ENCODE results near the gene PPP2R1A.

DNA sequence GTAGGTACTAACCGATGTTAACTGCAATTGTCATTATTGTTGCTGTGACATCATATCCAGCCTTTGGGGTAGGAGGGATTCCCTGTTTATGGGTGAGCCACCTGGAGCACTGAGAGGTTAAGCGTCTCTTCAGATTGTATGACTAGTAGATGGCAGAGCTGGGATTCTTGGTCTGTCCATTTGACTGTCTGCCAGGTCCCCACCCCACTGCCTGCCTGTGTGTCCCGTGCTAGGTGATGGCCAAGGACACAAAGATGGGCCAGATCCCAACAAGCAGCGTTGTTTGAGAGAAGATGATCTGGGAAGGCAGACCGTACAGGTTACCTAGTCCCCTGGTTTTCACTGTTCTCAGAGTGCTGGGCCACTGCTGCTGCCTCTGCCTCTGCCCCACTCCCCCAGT lies 16.6 kb downstream of the PPP2R1A start:
- TF ChIP-seq ZNF274 (IDR thresholded peaks at IDR 0.05; ENCODE audit: low read depth, low read length) (no peak), POLR2A (IDR thresholded peaks at IDR 0.05; ENCODE audit: borderline replicate concordance, extremely low read depth, insufficient read depth, insufficient read length) (no peak), POLR2AphosphoS5 (IDR thresholded peaks at IDR 0.05; ENCODE audit: low read depth, low read length) (no peak), SP1 (IDR thresholded peaks at IDR 0.05; ENCODE audit: low read depth) (no peak), EZH2 (IDR thresholded peaks at IDR 0.05) (no peak), RAD21 (IDR thresholded peaks at IDR 0.05; ENCODE audit: low read depth) (no peak)
- TF ChIP-seq, protein P1, sequence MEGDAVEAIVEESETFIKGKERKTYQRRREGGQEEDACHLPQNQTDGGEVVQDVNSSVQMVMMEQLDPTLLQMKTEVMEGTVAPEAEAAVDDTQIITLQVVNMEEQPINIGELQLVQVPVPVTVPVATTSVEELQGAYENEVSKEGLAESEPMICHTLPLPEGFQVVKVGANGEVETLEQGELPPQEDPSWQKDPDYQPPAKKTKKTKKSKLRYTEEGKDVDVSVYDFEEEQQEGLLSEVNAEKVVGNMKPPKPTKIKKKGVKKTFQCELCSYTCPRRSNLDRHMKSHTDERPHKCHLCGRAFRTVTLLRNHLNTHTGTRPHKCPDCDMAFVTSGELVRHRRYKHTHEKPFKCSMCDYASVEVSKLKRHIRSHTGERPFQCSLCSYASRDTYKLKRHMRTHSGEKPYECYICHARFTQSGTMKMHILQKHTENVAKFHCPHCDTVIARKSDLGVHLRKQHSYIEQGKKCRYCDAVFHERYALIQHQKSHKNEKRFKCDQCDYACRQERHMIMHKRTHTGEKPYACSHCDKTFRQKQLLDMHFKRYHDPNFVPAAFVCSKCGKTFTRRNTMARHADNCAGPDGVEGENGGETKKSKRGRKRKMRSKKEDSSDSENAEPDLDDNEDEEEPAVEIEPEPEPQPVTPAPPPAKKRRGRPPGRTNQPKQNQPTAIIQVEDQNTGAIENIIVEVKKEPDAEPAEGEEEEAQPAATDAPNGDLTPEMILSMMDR (IDR thresholded peaks at IDR 0.05 in 2 of 3, conservative IDR thresholded peaks at IDR 0.05 in 1 of 3; ENCODE audit: borderline replicate concordance in 1 of 3, insufficient read depth in 1 of 3, low read depth in 2 of 3, low read length in 2 of 3), result no peak
